Bronchial epithelial cell (primary cell): ENCODE results near the gene FGF10. TPM values are rescaled to one million over a fixed set of nuclear protein-coding genes. Genes with fewer than 3 reads are reported as not detected.

Experiments
- DNase-seq: peaks from one replicate; pipeline ENCODE4 v3.0.0-alpha.2; 2010; ENCODE audit warnings: low read depth
- FAIRE-seq: peaks from 2 replicates; lab custom pipeline; 2011; peaks lifted over from hg19 to GRCh38; lab: Jason Lieb, UNC
- H3K27me3 ChIP-seq: 2 replicates; pipeline ENCODE4 v1.5.1; 2011; ENCODE audit warnings: low read length; ENCODE audit not compliant: control insufficient read depth, insufficient read depth
- H3K36me3 ChIP-seq: 2 replicates; pipeline ENCODE4 v1.5.1; 2011; ENCODE audit warnings: low read length; ENCODE audit not compliant: control insufficient read depth, insufficient read depth
- H3K4me3 ChIP-seq: 2 replicates; pipeline ENCODE4 v1.5.1; 2011; ENCODE audit warnings: mild to moderate bottlenecking, low read depth, low read length, control low read depth
- CTCF ChIP-seq: IDR thresholded peaks from 2 replicates; pipeline ENCODE4 v1.5.1; 2011; ENCODE audit warnings: mild to moderate bottlenecking, moderate library complexity, low read length, control low read depth, inconsistent platforms; ENCODE audit not compliant: insufficient read depth, severe bottlenecking
- total RNA-seq: library from RNA; depleted of rRNA; stranded (reverse); fragments of >200 nt; gene quantifications from 2 replicates; pipeline ENCODE4 v1.2.1, GENCODE V29; 2014

Gene FGF10
- total RNA-seq, 1 donor from 2014 or later = not detected

GRCh38 chr5:44257653-44258365 lies 131.4 kb downstream of the FGF10 start:
- no peak for FAIRE-seq
- DNase-seq = no peak

GRCh38 chr5:44257221-44257620 lies 132.0 kb downstream of the FGF10 start:
- DNase-seq (no peak), FAIRE-seq (no peak)
- Histone ChIP-seq H3K36me3 (no peaks in the 10 kb centered on the region), H3K27me3 (no peaks in the 10 kb centered on the region), H3K4me3 (no peak overlapping the region)
- no peak for TF ChIP-seq CTCF

More at GRCh38 chr5:44257653-44258365, 131.4 kb downstream of the FGF10 start:
- TF ChIP-seq CTCF = no peak
- H3K36me3 ChIP-seq = no peaks in the 10 kb centered on the region
- no peak overlapping the region for H3K4me3 ChIP-seq
- H3K27me3 ChIP-seq = no peaks in the 10 kb centered on the region
